T1000 (cell line): ENCODE results near the gene GPR32.
"Not testable (repeated sequence)": the region's sequence is repeated elsewhere in the genome, so short reads cannot be mapped to it uniquely, and the experiment has no call there.

Source experiments
- DNase-seq: peaks from one replicate; lab custom pipeline; 2025; ENCODE audit warnings: mixed read lengths; lab: John Stamatoyannopoulos, UW

Gene GPR32

DNA sequence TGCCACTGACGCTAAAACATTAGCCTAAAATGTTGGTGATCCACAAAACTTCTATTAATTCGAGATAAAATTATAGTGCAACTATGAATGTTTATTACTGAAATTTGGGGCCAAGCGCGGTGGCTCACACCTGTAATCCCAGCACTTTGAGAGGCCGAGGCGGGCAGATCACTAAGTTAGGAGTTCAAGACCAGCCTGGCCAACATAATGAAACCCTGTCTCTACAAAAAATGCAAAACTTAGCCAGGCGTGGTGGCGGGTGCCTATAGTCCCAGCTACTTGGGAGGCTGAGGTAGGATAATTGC is 13.5 kb downstream of the GPR32 start:
- not testable (repeated sequence) for DNase-seq

- DNase-seq: no peak
Observed at GRCh38 chr19:50784710-50785109, 14.4 kb downstream of the GPR32 start.

DNA sequence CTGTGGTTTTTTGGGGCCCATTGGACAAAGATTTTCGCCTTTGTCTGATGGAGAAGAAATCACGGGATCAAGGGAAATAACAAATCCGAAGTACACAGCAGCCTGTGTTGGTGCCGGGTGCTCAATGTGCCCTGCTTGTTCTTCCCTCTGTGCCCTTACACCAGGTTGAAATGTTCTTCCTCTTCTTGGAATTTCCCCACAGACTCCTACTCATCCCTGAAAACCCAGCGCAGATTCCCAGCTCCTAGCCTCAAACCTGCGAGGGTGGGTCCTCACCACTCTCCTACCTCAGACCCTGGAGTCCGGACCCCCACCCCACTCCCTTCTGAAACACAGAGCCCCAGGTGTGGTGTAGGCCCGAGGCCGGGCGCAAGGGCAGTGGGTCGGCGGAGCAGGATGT is 15.1 kb downstream of the GPR32 start:
- no peak for DNase-seq

GRCh38 chr19:50790396-50790795 is 20.1 kb downstream of the GPR32 start, which contains the start of gene ACP4:
Gene ACP4 (plus strand): TSS chr19:50790415. CDS start chr19:50790415, 0 bp downstream.
- no peak for DNase-seq

DNA sequence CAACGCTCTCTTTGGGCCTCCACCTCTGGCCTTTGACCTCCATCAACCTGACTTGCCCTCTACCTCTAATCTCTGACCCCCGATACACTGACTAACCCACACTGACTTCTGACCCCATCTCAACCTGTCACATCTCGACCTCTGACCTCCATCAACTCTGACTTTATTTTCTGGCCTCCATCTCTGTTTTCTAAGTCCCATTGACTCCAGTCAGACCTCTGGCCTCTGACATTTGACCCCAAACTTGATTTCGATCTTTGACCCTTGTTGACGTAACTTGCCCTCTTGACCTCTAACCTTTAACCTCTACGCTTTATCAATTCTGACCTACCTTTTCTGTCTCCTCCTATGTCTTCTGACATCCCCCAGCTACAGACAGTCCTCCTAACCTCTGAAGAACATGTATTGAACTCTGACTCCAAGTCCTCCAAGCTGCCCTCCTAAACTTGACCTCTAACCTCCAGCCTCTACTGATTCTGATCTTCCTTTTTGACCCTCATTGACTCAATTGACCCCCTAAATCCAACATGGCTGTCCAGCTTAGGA is 20.7 kb downstream of the GPR32 start:
- no peak for DNase-seq

DNA sequence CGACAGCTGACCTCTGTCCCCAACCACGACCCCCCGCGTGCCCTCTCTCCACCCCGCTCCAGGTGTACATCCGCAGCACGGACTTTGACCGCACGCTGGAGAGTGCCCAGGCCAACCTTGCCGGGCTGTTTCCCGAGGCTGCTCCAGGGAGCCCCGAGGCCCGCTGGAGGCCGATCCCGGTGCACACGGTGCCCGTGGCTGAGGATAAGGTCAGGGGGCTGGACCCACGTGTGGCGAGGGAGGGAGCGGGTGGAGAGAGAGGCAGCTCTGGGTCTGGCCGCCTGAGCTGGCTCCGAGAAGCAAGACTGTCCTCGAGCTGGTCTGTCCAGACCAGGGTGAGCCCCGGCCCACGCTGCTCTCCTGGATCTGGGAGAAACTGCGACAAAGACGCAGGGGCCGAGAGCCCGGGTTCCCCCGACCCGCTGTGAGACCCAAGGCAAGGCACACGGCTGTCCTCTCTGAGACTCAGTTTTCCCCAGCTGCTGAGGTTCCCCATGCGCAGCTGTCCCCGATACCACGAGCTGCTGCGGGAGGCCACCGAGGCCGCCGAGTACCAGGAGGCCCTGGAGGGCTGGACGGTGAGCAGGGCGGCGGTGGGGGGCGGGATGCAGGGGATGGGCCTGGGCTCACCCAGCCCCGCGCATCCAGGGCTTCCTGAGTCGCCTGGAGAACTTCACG is 21.5 kb downstream of the GPR32 start:
- DNase-seq: no peak

DNA sequence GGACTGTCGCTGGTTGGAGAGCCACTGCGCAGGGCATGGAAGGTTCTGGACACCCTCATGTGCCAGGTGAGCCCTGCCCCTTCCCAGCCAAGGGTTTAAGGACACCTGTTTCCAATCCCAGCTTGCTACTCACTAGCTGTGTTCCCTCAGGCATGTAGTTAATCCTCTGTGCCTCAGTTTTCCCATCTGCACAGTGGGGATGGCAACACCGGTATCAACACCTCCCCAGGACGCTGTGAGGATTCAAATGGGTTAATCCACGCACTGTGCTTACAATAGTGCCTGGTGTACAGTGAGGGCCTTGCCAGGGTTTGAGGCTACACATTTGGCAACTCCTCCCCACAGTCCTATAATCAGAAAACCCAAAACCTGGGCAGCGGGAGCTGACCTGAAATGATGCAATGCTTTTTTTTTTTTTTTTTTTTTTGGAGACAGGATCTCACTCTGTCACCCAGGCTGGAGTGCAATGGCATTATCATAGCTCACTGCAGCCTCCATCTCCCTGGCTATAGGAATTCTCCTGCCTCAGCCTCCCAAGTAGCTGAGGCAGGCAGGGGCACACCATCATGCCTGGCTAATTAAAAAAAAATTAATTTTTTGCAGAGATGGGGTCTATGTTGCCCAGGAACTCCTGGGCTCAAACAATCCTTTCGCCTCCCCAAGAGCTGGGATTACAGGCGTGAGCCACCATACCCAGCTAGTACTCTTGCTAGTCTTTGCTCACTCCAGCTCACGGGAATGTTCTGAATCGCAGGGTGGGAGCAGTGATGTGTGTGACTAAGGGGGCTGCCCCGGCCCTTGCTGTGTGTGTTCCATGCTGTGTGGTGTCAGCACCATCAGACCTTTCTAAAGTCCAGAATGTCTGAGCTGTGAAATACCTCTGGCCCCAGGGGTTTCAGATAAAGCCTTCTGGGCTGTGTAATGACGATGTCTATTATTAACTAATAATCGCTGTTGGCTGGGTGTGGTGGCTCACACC is 22.3 kb downstream of the GPR32 start:
- no peak for DNase-seq

DNA sequence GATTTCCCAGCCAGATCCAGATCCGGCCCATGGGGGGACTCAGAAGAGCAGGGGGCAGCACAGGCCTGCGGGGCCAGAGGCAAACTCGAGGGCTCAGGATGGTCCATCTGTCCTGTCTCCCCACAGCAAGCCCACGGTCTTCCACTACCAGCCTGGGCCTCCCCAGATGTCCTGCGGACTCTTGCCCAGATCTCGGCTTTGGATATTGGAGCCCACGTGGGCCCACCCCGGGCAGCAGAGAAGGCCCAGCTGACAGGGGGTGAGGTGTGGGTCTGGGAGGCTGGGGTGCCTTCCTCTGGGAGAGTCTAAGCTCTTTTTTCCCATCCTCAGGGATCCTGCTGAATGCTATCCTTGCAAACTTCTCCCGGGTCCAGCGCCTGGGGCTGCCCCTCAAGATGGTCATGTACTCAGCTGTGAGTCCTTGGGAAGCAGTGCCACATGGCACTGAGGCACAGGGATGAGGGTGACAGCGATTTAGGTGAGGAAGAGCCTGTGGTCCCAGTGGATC is 23.3 kb downstream of the GPR32 start:
- no peak for DNase-seq

DNA sequence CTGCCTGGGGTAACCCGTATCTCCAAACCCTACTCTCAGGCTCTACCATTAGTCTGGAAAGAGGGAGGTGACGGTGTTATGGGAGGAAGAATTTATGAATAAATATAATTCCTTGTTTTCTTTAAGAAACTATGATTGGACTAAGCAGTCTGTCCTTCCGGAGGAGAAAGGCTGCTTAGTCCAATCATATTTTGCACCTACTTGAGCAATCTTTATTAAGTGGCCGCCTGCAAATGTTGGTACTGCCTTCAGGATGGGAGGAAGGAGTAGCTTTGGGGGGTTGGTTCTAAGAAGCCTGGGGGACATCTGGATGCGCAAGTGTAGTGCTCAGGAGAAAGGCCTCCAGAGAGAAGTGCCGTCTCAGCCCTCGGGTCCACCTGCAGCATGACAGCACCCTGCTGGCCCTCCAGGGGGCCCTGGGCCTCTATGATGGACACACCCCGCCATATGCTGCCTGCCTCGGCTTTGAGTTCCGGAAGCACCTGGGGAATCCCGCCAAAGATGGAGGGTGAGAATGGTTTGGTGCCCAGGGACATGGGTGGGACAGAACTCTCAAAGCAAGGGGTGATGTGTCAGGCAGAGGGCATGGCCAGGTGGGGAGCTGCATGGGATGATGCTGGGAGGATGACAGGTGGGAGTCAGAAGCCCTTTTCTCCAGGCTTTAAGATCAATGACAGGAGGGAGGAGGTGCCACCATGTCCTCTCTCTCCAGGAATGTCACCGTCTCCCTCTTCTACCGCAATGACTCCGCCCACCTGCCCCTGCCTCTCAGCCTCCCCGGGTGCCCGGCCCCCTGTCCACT is 24.0 kb downstream of the GPR32 start:
- DNase-seq: no peak

GRCh38 chr19:50794876-50795663 is 24.8 kb downstream of the GPR32 start:
- DNase-seq: no peak

GRCh38 chr19:50795664-50796073 is 25.4 kb downstream of the GPR32 start:
- no peak for DNase-seq

DNA sequence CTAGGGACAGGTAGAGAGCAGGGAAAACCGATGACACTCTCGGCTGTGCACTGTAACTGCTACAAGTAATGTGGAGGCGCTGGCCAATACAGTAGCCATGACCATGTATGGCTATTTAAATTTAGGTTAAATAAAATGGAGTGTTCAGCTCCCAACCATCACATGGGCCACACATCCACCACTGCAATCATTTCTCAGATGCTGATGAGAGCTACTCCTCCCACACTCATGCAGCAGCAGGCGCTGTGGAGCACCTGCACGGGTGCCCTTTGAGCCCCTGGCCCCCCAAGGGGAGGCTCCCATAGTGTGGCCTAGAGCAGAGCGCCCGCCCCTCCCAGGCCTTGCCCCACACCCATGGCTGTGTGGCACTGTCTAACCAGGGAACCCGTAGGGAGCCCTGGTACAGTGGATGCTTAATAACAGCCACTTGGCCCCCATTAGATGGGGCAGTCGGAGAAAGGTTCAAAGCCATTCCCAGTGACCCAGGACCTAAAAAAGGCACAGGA is 25.9 kb downstream of the GPR32 start:
- no peak for DNase-seq

- DNase-seq: no peak
Observed at GRCh38 chr19:50796634-50797428, 26.6 kb downstream of the GPR32 start.

GRCh38 chr19:50797429-50797780 is 27.1 kb downstream of the GPR32 start:
- DNase-seq: no peak

DNA sequence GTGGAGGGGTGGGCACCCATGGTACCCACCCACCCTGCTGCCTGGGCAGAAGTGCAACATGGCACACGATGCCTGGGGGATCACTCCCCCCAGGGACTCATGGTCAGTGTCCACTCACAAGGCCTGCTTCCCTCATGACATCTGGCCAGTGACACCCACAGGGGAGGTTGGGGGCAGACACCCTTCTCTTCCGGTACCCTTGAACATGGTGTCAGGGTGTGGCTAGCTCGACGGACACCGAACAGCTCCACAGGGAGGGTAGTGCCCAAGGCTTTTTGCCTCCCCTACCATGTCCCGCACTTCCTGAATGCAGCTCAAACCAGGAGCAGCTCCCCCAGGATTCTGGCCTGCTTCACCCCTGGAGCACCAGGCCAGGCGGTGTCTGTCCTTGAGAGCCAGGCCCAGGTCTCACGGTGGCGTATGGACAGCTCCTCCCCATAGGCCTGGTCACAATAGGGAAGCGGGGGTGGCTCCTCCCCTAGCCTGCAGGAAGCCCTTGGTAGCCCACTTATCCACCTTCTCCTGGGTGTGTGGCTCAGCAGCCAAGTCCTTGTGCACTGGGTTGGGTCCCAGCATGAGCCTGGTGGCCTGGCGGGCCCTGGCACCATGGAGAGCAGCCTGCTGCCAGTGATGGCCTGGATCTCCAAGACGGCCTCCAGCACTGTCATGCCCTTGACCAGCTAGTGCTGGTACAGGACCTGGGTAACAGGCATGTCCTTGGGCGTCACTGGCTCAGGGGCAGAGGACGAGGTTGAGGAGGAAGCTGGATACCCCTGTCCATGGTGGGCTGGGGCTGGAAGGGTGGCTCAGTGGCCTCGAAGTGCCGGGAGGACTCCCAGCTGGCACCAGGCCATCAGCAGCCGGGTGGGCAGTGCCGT is 27.8 kb downstream of the GPR32 start:
- no peak for DNase-seq

GRCh38 chr19:50798659-50799546 is 28.6 kb downstream of the GPR32 start:
- DNase-seq: no peak

DNA sequence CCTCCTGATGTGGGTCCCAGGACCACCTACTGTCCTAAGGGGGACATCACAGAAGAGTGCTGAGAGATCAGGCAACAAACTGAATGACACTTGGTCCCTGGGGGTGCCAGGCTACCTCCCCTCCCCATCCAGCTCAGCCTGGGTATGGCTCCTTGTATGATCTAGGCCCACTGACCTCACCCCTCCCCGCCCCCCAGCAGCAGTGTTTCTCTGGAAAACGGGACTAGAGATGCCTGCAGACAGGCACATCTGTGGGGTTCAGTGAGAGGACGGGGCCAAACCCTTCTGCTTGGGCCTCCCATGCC is 29.2 kb downstream of the GPR32 start:
- no peak for DNase-seq

DNA sequence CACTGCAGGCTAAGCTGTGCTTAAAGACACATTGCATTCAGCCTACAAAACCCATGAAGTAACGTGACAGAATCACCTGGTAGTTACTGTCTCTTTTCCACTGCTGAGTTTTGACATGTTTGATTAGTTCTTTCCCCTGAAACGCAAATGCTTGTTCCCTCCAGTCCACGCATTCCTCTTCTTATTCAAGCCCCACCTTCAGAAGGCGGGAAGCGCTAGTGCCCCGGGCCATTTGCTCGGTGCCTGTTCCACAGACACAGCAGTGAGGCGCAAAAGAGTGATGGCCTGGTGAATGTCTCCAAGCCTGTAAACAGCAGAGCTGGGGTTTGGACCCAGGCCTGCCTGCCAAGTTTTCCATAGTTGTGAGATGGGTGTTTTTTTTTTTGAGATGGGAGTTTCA is 30.8 kb downstream of the GPR32 start:
- no peak for DNase-seq
